Erythroblast (primary cell): ENCODE measurements around the gene FGD5.

Experiments
- GATA1 ChIP-seq: IDR thresholded peaks from 2 replicates; pipeline ENCODE4 v1.6.1; 2011; ENCODE audit warnings: low read depth, mild to moderate bottlenecking, control low read depth, low read length, moderate library complexity
- POLR2A ChIP-seq: IDR thresholded peaks from 2 replicates; pipeline ENCODE4 v1.6.1; 2011; ENCODE audit warnings: mild to moderate bottlenecking, low read length

- TF ChIP-seq POLR2A (no peak), GATA1 (no peak)
Measured at GRCh38 chr3:14849638-14850230, 31.0 kb downstream of the FGD5 start.
